Hepatocyte (in vitro differentiated cells): Measurements from ENCODE around the gene MED13L. TPM values are rescaled to one million over a fixed set of nuclear protein-coding genes. Genes with fewer than 3 reads are reported as not detected.

ENCODE experiments used
- DNase-seq: peaks from one replicate; pipeline ENCODE4 v3.0.0-alpha.2; 2016; ENCODE audit warnings: low spot score
- H2AFZ ChIP-seq: fragments of 200-600 bp; sonication (generic); 2 replicates; pipeline ENCODE4 v1.6.0; 2016; ENCODE audit warnings: antibody characterized with exemption, mild to moderate bottlenecking
- H3K27ac ChIP-seq: fragments of 200-600 bp; sonication (generic); 2 replicates; pipeline ENCODE4 v1.5.1; 2016; ENCODE audit warnings: mild to moderate bottlenecking
- H3K27me3 ChIP-seq: fragments of 200-600 bp; sonication (generic); 2 replicates; pipeline ENCODE4 v1.6.1; 2016
- H3K36me3 ChIP-seq: fragments of 200-600 bp; sonication (generic); replicated peaks from 2 replicates; pipeline ENCODE4 v1.5.1; 2016; ENCODE audit warnings: low read depth; ENCODE audit not compliant: insufficient read depth
- H3K4me1 ChIP-seq: fragments of 200-600 bp; sonication (generic); 2 replicates; pipeline ENCODE4 v1.5.1; 2016; ENCODE audit warnings: mild to moderate bottlenecking, moderate library complexity; ENCODE audit not compliant: insufficient read depth
- H3K4me2 ChIP-seq: fragments of 200-600 bp; sonication (generic); 2 replicates; pipeline ENCODE4 v1.6.0; 2016
- H3K4me3 ChIP-seq: fragments of 200-600 bp; sonication (generic); 2 replicates; pipeline ENCODE4 v1.5.1; 2016; ENCODE audit warnings: mild to moderate bottlenecking
- H3K79me2 ChIP-seq: fragments of 200-600 bp; sonication (generic); 2 replicates; pipeline ENCODE4 v1.6.0; 2017; ENCODE audit warnings: mild to moderate bottlenecking
- H3K9me2 ChIP-seq: fragments of 200-600 bp; sonication (generic); replicated peaks from 2 replicates; pipeline ENCODE4 v1.6.0; 2017; ENCODE audit warnings: mild to moderate bottlenecking; ENCODE audit not compliant: insufficient read depth
- H3K9me3 ChIP-seq: fragments of 200-600 bp; sonication (generic); 2 replicates; pipeline ENCODE4 v1.5.1; 2016; ENCODE audit warnings: low read depth, mild to moderate bottlenecking
- H4K20me1 ChIP-seq: fragments of 200-600 bp; sonication (generic); 2 replicates; pipeline ENCODE4 v1.6.0; 2016; ENCODE audit warnings: mild to moderate bottlenecking; ENCODE audit not compliant: insufficient read depth, poor library complexity, severe bottlenecking
- EZH2 ChIP-seq: fragments of 200-600 bp; sonication (generic); IDR thresholded peaks from 2 replicates; pipeline ENCODE4 v1.6.1; 2016; ENCODE audit warnings: antibody characterized with exemption, mild to moderate bottlenecking, borderline replicate concordance
- EZH2phosphoT487 ChIP-seq: fragments of 200-600 bp; sonication (generic); IDR thresholded peaks from one replicate; pipeline ENCODE4 v1.6.1; 2018; ENCODE audit warnings: antibody characterized with exemption, mild to moderate bottlenecking, low read depth, moderate library complexity; ENCODE audit not compliant: unreplicated experiment, severe bottlenecking
- WGBS: methylation state at CpG from one replicate; pipeline ENCODE4 v1.1.6; 2016; ENCODE audit warnings: low lambda C conversion rate; ENCODE audit errors: missing lambda C conversion rate; 5-methylcytosine and 5-hydroxymethylcytosine counted together
- polyA plus RNA-seq: library from polyadenylated mRNA; unstranded; fragments of >200 nt; fragmentation: Nextera tagmentation; extraction: Ambion mirVana; gene quantifications from 2 replicates; pipeline ENCODE4 v1.2.1, GENCODE V29; 2016
- total RNA-seq: library from RNA; depleted of rRNA; stranded (reverse); fragments of >200 nt; gene quantifications from 2 replicates; pipeline ENCODE4 v1.2.3, GENCODE V29; 2014
- TF ChIP-seq, protein P1 (sequence below): fragments of 200-600 bp; sonication (generic); IDR thresholded peaks from 2 replicates; pipeline ENCODE4 v1.5.1; 2016; ENCODE audit warnings: antibody characterized with exemption, mild to moderate bottlenecking; ENCODE audit not compliant: poor library complexity

MED13L gene
- total and polyA plus RNA-seq, 2 experiments from 2014 or later: 23.7 to 135 TPM

DNA sequence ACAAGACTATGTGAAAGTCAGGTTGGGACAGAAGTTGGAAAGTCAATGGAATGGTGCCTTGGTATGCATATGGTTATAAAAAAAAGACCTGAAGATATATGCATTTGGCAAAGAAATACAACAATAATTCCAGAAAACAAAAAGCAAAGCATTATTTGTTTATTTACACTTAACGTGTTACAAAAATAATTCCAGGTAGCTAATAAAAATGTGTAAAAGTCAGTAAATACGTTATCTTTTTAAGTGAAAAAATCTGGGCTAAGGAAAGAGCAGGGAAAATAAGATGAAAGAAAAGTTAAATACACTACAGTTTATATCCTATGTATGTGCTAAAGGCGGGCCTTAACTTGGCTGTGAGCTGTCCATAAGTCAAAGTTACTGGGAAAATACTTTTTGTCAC lies 266.3 kb downstream of the MED13L start:
- H3K27me3 ChIP-seq: no peaks in the 10 kb centered on the region
- H3K27ac ChIP-seq: no peak overlapping the region
- no peak overlapping the region for H2AFZ ChIP-seq
- peaks cover 4% of the 10 kb centered on the region for H4K20me1 ChIP-seq
- DNase-seq: no peak
- H3K4me2 ChIP-seq: no peak overlapping the region
- no peaks in the 10 kb centered on the region for H3K4me1 ChIP-seq
- peaks cover 6% of the 10 kb centered on the region for H3K79me2 ChIP-seq
- H3K9me3 ChIP-seq: no peaks in the 10 kb centered on the region
- TF ChIP-seq, protein P1, sequence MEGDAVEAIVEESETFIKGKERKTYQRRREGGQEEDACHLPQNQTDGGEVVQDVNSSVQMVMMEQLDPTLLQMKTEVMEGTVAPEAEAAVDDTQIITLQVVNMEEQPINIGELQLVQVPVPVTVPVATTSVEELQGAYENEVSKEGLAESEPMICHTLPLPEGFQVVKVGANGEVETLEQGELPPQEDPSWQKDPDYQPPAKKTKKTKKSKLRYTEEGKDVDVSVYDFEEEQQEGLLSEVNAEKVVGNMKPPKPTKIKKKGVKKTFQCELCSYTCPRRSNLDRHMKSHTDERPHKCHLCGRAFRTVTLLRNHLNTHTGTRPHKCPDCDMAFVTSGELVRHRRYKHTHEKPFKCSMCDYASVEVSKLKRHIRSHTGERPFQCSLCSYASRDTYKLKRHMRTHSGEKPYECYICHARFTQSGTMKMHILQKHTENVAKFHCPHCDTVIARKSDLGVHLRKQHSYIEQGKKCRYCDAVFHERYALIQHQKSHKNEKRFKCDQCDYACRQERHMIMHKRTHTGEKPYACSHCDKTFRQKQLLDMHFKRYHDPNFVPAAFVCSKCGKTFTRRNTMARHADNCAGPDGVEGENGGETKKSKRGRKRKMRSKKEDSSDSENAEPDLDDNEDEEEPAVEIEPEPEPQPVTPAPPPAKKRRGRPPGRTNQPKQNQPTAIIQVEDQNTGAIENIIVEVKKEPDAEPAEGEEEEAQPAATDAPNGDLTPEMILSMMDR: no peak
- TF ChIP-seq EZH2phosphoT487 (no peak), EZH2 (no peak)
- no peaks in the 10 kb centered on the region for H3K9me2 ChIP-seq
- WGBS: 96% methylated on average over 3 of the region's 3 CpGs
- no peaks in the 10 kb centered on the region for H3K36me3 ChIP-seq
- no peak overlapping the region for H3K4me3 ChIP-seq

DNA sequence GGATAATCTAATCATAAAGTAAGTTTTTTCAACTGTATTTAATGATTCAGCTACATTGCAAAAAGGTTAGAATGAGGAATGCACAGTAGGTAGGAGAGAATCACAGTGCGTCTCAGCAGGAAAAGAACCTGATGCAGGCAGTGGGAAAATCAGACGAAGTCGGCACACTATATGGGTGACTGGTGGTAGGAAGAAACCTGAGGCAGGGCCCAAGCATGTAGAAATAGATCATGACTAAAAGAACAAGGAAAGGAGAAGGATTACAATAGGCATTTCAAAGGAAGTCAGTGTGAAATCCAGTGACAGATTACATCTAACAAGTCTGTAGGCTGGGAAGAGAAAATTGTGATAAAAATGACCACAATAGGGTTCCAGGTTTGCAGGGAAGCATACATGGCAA lies 267.0 kb downstream of the MED13L start:
- 99% methylated on average over 3 of the region's 3 CpGs for WGBS
- peaks cover 4% of the 10 kb centered on the region for H4K20me1 ChIP-seq
- TF ChIP-seq EZH2 (no peak), EZH2phosphoT487 (no peak)
- TF ChIP-seq, protein P1: no peak
- no peak overlapping the region for H3K4me2 ChIP-seq
- H3K27me3 ChIP-seq: no peaks in the 10 kb centered on the region
- H3K4me1 ChIP-seq: no peaks in the 10 kb centered on the region
- H3K4me3 ChIP-seq: no peak overlapping the region
- H3K79me2 ChIP-seq: peaks cover 6% of the 10 kb centered on the region
- no peak for DNase-seq
- H3K36me3 ChIP-seq: no peaks in the 10 kb centered on the region
- H3K9me3 ChIP-seq: no peaks in the 10 kb centered on the region
- H3K9me2 ChIP-seq: no peaks in the 10 kb centered on the region
- no peak overlapping the region for H3K27ac ChIP-seq
- no peak overlapping the region for H2AFZ ChIP-seq

DNA sequence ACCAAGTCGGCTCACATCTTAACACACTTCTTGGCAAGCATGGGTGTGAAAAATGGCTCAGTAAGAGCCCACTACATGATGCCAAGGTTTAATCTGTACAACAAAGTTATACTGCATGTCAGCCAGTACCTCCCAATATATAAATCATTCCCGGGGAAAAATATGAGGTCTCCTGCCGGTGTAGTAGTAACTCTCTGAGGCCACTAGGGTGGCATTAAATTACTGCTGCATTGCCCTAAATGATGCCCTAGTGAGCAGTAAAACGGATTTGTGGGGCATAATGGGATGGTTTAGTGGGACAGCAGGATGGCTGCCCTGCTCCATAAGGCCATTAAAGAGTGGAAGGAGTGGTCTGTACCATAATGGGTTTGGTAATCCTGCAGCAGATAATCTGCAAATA lies 267.7 kb downstream of the MED13L start:
- TF ChIP-seq, protein P1: peak; percentile 26
- TF ChIP-seq EZH2phosphoT487 (no peak), EZH2 (no peak)
- DNase-seq: no peak
- H3K36me3 ChIP-seq: no peaks in the 10 kb centered on the region
- H3K9me3 ChIP-seq: no peaks in the 10 kb centered on the region
- H2AFZ ChIP-seq: no peak overlapping the region
- H3K27me3 ChIP-seq: no peaks in the 10 kb centered on the region
- no peaks in the 10 kb centered on the region for H4K20me1 ChIP-seq
- 81% methylated on average over 4 of the region's 4 CpGs for WGBS
- no peaks in the 10 kb centered on the region for H3K4me1 ChIP-seq
- peaks cover 6% of the 10 kb centered on the region for H3K79me2 ChIP-seq
- H3K4me2 ChIP-seq: no peak overlapping the region
- H3K27ac ChIP-seq: no peak overlapping the region
- no peak overlapping the region for H3K4me3 ChIP-seq
- H3K9me2 ChIP-seq: no peaks in the 10 kb centered on the region

DNA sequence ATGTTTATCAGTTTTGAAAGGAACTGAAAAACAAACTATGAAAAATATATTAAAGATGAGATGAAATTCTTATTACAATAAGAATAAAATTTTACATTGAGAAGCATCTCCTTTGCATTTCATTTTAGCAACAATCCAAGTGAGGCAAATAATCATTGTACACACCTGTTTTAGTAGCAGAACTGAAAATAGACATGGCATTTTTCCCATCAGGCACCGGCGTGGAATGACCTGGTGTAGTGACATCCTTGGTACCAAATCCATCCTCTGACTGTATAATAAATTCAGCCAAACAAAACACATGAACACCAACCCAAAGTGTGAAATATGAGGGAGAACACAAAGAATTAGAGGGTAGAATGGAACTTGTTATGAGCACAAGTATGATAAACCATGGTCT lies 271.4 kb downstream of the MED13L start:
- no peak overlapping the region for H3K4me3 ChIP-seq
- H3K36me3 ChIP-seq: no peaks in the 10 kb centered on the region
- H3K9me3 ChIP-seq: no peaks in the 10 kb centered on the region
- TF ChIP-seq, protein P1: no peak
- no peak for TF ChIP-seq EZH2
- TF ChIP-seq EZH2phosphoT487: no peak
- H3K79me2 ChIP-seq: peaks cover 6% of the 10 kb centered on the region
- DNase-seq: no peak
- no peaks in the 10 kb centered on the region for H3K4me1 ChIP-seq
- H3K27ac ChIP-seq: no peak overlapping the region
- H4K20me1 ChIP-seq: no peaks in the 10 kb centered on the region
- no peaks in the 10 kb centered on the region for H3K9me2 ChIP-seq
- H3K27me3 ChIP-seq: no peaks in the 10 kb centered on the region
- WGBS: 98% methylated on average over 2 of the region's 2 CpGs
- no peak overlapping the region for H3K4me2 ChIP-seq
- H2AFZ ChIP-seq: no peak overlapping the region
